IPS-18c (cell line): Measurements from ENCODE around the gene PITHD1.
A peak's percentile ranks its signal among the peaks of the same experiment; 100 is the strongest.
"Not testable (repeated sequence)": the region's sequence is repeated elsewhere in the genome, so short reads cannot be mapped to it uniquely, and the experiment has no call there.

Experiments used
- H3K4me3 ChIP-seq: 2 replicates; pipeline ENCODE4 v1.7.0; 2013; ENCODE audit warnings: low read depth, mild to moderate bottlenecking, low read length, moderate library complexity; ENCODE audit not compliant: insufficient read depth
- H3K9me3 ChIP-seq: one replicate; pipeline ENCODE4 v1.6.1; 2013; ENCODE audit warnings: mild to moderate bottlenecking, low read length, moderate library complexity; ENCODE audit not compliant: control insufficient read depth, insufficient read depth

PITHD1 gene

DNA sequence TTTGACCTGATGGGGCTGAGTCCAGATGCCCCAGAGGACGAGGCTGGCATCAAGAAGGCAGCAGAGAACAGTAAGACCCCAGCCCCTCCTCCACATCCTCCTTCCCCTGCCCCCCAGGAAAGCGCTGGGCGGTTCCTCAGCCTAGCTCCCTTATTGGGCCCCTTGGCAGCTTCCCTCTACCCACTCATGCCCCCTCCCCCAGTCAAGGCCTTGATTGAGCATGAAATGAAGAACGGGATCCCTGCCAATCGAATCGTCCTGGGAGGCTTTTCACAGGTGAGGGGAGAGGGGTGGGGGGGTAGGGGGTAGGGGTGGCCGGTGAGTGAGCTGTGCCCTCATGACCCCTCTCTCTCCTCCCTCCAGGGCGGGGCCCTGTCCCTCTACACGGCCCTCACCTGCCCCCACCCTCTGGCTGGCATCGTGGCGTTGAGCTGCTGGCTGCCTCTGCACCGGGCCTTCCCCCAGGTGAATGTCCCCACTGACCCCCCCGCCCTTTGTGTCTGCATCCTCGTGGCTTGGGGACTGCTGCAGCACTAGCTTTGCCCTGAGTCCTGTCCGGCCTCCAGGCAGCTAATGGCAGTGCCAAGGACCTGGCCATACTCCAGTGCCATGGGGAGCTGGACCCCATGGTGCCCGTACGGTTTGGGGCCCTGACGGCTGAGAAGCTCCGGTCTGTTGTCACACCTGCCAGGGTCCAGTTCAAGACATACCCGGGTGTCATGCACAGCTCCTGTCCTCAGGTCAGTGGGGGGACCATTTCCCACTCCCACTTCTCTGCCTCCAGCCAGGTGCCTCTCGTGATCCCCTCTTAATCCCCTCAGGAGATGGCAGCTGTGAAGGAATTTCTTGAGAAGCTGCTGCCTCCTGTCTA, 15.9 kb downstream of the PITHD1 start:
- Histone ChIP-seq H3K4me3 (no peak overlapping the region), H3K9me3 (no peaks in the 10 kb centered on the region)

- not testable (repeated sequence) for H3K9me3 ChIP-seq, H3K4me3 ChIP-seq
These were observed 16.5 kb downstream of the PITHD1 start for GRCh38 chr1:23794732-23795182.

DNA sequence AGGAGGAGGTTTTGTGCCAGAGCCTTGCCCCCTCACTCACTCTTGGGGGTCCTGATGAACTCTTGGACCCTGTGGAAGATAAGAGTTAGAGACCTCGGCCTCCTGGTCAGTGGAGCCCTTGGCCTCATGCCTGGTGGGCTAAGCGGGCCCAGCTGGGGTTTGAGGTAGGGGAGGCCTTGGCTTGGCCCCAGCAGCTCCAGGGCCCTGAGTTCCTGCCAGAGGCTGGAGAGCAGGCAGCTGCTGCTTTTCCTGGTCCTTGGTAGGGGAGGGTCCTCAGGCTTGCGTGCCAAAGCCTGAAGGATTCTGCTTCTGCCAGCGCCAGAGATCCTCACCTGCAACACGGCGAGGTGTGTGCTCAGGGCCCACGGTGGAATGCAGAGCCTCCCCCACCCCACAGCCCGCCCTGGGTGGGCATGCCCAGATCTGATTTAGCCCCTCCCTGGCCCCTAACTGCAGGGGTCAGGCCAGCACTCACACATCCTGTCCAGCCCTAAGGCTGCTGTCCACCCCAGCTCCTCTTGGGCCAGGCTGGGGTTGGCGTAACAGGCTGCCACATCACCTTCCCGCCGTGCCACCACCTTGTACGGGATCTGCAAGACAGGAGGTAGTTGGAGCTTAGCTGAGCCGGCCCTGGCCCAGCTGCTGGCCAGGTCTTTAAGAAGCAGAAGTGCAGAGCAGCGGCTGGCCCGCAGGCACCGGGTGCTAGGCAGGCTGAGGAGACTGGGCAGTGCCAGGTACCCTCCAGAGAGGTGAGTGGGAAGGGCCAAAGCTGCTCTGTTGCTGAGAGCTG, 17.7 kb downstream of the PITHD1 start:
- H3K4me3 ChIP-seq = no peak overlapping the region
- no peaks in the 10 kb centered on the region for H3K9me3 ChIP-seq

DNA sequence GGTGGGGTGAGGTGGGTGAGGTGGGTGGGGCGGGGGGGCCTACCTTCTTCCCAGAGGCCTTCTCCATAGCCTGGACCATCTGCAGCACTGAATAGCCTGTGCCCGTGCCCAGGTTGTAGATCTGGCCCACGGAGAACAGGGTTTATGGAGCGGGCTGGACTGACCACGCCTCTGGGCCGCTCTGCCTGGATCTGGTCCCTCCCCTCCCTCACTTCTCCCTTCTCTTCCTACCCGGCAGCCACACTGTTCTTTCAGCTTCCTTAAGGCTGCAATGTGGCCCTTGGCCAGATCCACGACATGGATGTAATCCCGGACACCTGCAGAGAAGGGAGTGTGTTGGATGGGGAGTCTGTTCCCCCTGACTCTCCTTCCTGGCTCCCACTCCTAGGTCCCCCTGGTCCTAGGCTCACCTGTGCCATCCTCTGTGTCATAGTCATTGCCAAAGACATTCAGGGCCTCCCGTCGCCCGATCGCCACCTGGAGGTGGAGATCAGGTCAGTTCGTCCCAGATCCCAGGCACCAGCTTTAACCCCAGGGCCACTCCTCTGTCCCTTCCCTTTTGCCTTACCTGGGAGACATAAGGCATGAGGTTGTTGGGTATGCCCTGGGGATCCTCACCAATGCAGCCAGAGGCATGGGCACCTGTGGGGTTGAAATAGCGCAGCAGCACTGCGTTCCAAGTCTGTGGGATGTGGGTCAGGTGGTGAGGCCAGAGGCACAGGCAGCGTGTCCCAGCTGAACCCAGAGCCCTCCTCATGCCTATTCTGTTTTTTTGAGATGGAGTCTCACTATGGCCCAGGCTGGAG, 18.5 kb downstream of the PITHD1 start:
- no peak overlapping the region for H3K4me3 ChIP-seq
- no peaks in the 10 kb centered on the region for H3K9me3 ChIP-seq

DNA sequence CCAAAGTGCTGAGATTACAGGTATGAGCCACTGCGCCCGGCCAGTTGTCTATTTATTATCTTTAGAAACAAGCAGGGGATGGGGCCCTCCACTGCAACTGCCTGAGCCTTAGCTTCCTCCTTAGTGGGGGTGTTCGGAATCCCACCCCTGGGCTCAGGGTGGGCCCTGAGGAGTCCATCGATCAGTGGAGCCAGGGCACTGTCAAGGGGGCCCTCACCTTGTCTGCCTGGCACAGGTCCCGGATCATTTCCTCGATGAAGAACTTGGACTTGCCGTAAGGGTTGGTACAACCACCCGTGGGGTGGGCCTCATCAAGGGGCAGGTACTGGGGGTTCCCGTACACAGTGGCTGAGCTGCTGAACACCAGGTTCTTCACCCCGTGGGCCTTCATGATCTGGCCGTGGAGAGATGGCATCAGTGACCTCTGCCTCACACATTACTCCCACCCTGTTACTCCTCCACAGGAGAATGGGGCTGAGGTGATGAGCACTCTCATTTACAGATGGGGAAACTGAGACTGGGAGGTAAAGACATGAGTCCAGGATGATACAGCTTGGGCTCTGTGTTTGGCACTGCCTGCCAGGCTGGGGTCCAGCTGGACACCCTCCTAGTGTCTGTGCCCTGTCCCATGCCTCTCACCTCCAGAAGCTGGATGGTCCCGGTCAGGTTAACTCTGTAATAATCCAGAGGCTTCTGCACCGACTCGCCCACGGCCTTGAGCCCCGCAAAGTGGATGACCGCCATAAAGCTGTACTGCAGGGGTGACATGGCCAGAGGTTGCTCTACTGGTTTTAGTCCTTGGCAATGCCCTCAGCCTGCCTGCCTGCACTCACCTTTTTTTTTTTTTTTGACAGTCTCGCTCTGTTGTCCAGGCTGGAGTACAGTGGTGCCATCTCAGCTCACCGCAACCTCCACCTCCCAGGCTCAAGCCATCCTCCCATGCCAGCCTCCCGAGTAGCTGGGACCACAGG, 19.5 kb downstream of the PITHD1 start:
- H3K9me3 ChIP-seq = no peaks in the 10 kb centered on the region

DNA sequence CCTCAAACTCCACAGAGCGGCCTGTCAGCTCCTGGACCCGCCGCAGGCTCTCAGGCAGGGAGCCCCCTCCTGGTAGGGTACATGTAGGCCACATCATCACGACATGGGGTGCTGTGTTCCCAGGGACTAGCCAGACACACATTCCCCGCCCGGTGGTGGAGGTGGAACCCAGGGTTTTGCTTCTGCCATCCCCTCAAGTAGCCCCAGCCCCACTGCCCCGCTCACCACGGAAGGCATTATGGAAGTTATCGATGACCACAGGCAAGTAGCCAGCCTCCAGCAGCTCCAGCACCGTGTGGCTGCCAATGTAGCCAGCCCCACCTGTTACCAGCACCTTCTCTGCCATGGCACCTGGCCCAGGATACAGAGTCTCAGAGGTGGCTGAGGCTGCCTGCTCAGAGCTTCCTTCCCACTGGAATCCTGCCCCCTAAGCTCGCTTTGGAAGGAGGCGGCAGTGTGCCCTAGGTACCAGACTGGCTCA, 20.5 kb downstream of the PITHD1 start:
- Histone ChIP-seq H3K9me3 (no peaks in the 10 kb centered on the region), H3K4me3 (peak overlapping the region; percentile 90; the same call in 1 of the 2 replicates)

More for the DNA sequence above, 19.5 kb downstream of the PITHD1 start:
- H3K4me3 ChIP-seq = no peak overlapping the region

- H3K9me3 ChIP-seq = no peaks in the 10 kb centered on the region
These were observed 21.0 kb downstream of the PITHD1 start for GRCh38 chr1:23799255-23799569.

DNA sequence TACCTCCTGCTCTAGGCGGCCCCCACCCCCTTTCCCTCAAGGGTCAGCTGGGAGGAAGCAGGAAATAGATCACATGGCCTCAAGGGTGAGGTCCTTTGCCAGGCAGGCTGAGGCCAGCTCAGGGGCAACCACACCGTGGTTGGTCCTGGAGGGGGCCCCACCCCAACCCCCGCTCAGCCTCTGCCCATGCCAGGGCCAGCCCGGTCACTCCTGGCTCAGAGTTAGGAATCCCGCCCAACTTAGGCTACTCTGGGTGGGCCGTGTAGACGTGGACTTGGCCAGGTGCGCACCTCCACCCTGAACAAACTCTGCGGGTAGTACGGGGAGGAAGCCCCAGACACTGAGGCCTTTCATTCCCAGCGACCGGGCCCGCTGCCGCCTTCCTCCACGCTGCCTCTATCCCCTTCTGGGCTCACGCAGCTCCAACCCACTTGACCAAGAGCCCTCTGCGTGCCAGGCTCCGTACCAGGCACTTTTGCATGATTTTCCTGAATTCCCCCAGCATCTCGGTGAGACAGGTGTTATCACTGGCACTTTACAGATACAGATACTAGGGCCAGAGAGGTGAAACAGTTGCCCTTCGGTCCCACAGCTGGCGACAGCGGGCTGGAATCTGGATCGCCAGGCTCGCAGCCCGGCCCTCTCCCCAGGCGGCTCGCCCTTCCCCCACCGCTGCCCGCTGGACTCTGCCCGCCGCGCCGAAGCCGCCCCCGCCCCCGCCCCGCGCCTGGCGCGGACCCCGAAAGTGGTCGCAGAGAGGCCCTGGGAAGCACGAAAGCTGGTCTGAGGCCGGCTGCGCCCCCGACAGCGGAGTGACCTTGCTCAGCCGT, 21.6 kb downstream of the PITHD1 start:
- peak overlapping the region; percentile 90 for H3K4me3 ChIP-seq
- no peaks in the 10 kb centered on the region for H3K9me3 ChIP-seq

More at GRCh38 chr1:23799255-23799569, 21.0 kb downstream of the PITHD1 start:
- peak overlapping the region; percentile 90 for H3K4me3 ChIP-seq

GRCh38 chr1:23800400-23801337, 22.5 kb downstream of the PITHD1 start, which contains the start of gene GALE:
TSS of gene GALE (minus strand) at chr1:23800754. CDS start at chr1:23799007, 1,747 bp downstream.
- peak within 1 kb of the TSS; percentile 90 for H3K4me3 ChIP-seq
- H3K9me3 ChIP-seq = no peaks in the 10 kb centered on the region

- Histone ChIP-seq H3K9me3 (no peaks in the 10 kb centered on the region), H3K4me3 (peak overlapping the region; percentile 90)
These were observed 23.1 kb downstream of the PITHD1 start for GRCh38 chr1:23801338-23801748.

DNA sequence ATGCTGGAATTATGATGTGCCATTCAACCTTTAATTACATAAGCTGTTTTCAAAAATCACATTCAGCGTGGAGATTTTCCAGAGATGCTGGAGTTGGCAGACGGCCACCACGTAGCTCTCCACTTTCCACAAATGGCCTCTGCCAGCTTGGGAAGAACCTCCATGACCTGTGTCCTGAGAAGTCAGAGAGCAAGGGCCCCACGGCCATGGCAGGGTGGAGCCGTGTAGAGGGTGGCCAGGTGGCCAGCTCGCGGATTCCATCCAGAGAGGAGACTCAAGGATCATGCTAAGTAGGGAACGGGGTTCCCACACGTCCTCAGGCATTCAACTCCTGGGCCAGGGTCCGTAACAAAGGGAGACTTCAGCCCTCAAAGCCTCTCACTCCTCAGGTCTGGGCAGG, 23.7 kb downstream of the PITHD1 start:
- no peak overlapping the region for H3K4me3 ChIP-seq
- H3K9me3 ChIP-seq = no peaks in the 10 kb centered on the region

DNA sequence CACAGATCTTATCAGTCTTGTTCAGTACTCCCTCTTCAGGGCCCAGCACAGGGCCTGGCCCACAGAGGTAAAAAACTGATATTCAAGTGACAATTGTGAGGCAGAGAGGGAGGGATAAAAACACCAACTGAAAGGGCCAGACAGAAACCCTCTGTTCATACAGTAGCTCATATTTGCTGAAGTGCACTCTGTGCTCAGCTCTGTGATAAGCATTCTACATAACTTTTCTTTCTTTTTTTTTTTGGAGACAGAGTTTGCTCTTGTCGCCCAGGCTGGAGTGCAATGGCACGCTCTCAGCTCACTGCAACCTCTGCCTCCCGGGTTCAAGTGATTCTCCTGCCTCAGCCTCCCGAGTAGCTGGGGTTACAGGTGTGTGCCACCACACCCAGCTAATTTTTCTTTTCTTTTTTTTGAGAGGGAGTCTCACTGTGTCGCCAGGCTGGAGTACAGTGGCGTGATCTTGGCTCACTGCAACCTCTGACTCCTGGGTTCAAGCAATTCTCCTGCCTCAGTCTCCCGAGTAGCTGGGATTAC, 24.7 kb downstream of the PITHD1 start:
- H3K4me3 ChIP-seq, H3K9me3 ChIP-seq: not testable (repeated sequence)

GRCh38 chr1:23803674-23804073, 25.5 kb downstream of the PITHD1 start:
- H3K9me3 ChIP-seq = no peaks in the 10 kb centered on the region
- H3K4me3 ChIP-seq = no peak overlapping the region

DNA sequence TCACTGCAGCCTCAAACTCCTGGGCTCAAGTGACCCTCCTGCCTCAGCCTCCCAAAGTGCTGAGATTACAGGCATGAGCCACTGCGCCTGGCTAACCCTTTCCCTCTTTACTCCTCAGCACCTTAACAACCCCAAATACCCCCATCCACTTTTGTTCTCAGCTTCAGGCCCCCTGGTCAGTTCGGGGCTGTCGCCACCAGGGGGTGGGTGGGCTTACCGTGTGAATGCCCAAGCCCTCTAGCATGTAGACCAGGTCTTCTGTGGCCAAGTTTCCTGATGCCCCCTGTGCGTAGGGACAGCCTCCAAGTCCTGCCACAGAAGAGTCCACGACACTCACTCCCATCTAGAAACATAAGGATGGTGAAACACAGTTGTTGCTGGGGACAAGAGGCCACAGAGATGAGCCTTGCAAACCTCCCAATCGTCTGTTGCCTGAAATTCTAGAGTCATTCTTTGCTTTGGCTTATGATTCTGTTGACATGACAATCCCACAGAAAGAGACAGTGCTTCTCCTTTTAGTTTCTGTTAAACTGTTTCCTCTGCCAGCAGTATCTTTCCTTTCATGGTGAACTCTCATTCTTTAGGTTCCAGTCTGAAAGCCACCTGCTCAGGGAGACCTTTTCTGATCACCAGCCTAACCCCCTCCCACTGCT, 26.1 kb downstream of the PITHD1 start:
- Histone ChIP-seq H3K4me3 (no peak overlapping the region), H3K9me3 (no peaks in the 10 kb centered on the region)
